GM21737 (cell line): ENCODE measurements around the gene RNF26.

Source experiments
- ATAC-seq: cut with Tn5 transposase; IDR thresholded peaks from one replicate; pipeline ENCODE4 v1.9.1; 2021; ENCODE audit warnings: mild to moderate bottlenecking, moderate library complexity; ENCODE audit not compliant: unreplicated experiment

Gene RNF26

DNA sequence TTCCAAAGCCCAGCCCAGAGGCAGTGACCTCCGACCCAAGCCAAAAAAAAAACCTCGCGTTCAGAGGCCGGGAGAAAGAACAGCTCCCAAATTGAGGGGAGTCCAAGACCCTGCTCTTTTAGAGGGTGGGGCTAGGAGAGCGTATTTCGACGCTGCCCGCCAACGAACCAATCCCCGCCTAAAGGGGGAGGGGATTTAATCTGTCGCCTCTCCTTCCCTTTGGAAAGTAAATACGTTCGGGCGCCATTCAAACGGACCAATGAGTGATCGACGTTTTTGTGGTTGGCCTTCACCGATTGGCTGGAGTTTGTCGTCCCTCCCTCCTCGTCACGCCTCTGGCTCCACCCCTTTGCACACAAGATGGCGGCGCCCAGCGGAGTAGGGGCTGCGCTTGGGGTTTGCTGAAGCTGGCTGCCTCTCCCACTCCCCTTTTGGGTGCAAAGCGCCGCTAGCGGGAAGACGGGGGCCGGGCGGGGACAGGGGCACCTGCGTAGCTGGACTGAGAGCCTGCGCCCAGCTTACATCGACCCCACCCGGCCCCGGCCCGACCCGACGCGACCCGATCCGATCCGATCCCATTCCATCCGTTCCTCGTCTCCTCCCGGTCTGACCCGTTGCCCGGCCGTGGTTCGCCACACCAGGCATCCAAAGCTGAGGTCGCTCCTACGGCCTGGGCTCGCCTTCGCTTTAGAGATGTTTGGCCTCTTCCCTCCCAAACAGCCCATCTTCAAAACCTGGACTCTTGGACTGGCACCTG, at the start of gene RNF26:
Gene RNF26, plus strand, starts transcription at position 354 of the 757 bp plus-strand sequence. CDS start 596 bp downstream, outside the sequence.
- peak; percentile 92 for ATAC-seq

DNA sequence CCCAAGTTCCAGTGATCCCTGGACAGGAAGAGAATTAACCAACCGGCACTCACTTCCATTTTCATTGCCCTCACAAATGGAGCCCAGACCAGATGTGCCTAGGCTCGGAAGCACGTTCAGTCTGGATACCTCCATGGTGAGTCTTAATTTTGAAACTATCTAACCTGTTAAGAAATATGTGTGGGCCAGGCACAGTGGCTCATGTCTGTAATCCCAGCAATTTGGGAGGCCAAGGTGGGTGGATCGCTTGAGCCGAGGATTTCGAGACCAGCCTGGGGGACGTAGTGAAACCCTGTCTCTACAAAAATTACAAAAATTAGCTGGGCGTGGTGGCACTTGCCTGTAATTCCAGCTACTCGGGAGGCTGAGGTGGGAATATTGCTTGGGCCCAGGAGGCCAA, 48.9 kb upstream of the RNF26 start:
- ATAC-seq: no peak

DNA sequence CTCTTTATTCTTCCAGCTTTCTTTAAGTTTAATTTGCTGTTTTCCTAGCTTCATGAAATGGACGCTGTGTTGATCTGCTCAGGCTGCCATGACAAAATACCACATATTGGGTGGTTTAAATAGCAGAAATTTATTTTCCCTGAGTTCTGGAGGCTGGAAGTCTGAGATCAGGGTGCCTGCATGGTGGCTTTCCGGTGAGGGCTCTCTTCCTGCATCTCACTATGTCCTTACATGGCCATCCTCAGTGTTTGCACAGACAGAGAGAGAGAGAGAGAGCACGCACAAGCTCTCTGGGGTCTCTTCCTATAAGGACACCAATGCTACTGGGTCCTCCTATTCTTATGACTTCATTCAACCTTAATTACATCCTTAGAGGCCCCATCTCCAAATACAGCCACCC, 46.1 kb upstream of the RNF26 start:
- no peak for ATAC-seq

DNA sequence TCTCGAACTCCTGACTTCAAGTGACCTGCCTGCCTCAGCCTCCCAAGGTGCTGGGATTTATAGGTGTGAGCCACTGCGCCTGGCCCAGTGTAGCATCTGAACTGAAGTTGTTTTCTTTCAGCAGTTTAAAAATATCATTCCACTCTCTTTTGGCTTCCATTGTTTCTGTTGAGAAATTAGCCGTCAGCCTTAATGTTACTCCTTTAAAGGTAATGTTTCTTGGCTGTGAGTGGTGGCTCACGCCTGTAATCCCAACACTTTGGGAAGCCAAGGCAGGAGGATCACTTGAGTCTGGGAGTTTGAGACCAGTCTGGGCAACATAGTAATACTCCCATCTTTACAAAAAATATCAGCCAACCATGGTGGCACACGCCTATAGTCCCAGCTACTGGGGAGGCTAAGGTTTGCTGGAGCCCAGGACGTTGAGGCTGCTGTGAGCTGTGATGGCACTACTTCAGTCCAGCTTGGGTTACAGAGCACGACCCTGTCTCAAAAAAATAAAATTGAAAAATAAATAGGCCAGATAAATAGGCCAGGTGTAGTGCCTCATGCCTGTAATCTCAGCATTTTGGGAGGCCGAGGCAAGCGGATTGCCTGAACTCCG, 43.3 kb upstream of the RNF26 start:
- no peak for ATAC-seq

DNA sequence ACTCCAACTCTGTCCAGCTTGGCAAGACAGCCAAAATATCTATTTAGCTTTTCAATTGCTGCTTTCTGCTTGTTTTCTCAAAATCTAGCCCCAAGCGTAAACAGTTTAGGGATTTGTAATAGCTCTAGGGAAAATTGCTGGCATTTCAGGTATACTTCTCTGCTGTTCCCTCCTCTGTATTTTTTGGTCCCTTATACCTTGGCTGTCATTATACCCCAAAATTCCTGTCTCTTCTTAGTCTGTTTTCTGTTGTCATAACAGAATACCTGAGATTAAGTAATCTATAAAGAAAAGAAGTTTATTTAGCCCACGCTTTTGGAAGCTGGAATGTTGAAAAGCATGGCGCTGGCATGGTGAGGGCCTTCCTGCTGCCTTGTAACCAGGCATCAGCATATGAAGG, 40.9 kb upstream of the RNF26 start:
- no peak for ATAC-seq

DNA sequence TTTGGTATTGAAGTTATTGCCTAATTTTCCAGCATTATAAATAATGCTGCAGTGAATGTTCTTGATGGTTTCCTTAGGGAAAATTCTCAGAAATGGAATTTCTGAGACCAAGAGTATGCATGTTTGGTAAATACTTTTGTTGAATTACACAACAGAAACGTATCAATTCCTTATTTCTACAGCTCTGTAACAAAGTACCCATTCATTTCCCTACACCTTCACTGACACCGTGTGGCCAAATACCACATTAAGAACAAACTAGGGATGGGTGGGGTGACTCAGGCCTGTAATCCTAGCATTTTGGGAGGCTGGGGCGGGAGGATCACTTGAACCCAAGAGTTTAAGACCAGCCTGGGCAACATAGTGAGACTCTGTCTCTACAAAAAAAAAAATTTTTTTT, 39.1 kb upstream of the RNF26 start:
- no peak for ATAC-seq

DNA sequence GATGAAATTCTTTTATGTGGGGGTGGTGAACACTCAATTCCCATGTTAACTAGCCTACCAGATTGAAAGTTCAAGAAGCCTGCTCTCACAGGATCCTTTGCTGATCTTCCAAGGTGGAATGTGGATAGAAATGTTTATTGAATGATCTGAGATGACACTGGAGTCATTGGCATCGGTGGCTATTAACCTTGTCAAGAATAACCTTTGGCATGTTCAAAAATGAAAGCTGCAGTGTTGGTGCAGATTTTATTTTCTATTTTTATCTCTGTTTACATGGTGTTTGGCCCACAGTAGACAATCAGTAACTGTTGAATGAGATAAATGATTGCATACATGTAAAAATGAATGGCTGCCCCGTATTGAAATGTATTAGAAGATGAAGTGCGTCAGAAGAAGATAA, 36.4 kb upstream of the RNF26 start:
- ATAC-seq: no peak

DNA sequence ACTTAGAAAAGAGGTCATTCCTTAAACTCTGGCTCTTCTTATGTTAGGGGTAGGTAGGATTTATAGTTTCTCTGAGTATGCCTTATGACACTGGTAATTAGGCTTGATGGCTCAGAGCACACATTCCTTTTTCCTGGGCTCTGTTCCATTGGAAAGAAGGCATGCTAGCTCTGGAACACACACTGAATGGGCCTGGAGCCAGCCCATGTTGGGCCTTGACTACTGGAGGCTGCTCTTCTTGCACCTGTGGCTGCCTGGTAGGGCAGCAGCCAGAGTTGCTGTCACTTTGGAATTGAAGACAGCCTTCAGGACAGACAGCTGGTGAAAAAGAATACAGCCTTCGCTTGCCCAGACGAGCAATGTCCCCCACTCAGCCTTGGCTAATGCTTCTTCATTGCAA, 35.6 kb upstream of the RNF26 start:
- ATAC-seq: no peak

DNA sequence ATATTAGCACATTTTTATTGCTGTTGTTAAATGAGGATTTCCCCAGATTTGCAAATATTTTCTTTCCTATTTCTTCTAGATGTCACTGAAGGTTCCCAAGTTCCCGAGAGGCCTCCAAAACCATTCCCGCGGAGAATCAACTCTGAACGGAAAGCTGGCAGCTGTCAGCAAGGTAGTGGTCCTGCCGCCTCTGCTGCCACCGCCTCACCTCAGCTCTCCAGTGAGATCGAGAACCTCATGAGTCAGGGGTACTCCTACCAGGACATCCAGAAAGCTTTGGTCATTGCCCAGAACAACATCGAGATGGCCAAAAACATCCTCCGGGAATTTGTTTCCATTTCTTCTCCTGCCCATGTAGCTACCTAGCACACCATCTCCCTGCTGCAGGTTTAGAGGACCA, 34.9 kb upstream of the RNF26 start:
- no peak for ATAC-seq

DNA sequence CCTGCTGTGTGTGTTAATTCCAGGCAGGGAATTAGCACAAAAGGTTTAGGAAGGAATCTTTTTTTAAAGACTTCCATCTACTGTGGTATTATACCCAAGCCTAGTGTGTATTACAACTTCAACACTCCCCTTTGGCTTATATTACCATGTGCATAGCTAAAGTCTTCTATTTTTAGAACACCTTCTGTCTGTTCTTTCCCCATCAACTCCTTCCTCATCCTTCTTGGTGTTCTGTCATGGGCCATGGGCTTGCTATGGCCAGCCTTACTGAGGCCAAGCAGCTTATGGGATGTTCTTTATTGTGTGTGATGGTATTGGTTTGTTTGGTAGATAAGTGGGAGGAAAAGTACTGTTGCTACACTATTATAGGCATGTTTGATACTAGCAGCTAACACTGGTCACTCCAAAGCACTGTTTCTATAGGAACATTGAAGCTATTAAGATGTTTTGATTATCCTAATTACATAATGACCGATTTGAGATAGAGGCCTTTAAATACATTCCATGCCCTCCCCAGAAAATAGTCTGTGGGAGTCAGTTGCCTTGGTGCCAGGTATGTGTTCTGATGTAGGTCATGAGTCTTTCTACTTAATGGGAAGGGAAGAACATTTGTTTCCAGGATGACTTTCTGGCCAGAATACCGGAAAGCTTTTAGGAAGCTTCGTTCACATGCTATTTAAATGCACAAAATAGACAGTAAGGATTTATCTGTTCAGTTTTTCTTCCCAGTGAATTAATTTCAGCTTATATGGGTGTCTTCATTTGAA, 33.9 kb upstream of the RNF26 start:
- ATAC-seq: no peak

DNA sequence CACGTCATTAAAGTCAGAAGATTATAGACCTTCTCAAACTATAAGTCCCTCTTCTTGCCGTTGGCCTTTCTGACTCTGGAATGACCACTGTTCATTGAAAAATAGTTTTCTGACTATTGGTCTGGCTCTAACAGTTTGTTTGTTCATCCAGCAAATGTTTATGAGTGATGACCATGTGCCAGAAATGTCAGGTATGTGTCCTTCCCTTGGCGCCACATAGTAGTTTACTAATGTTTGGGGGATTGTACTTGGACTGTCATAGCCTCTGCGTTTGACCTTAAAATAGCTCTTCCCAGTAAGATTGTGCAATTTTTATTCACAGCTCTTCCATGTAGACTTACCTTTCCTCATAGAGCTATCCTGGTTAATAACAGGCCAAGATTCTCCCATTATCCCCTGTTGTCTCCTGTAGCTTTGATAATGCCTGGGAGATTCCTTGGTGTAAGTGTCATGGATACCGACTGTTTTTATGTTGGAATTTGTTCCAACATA, 31.1 kb upstream of the RNF26 start:
- no peak for ATAC-seq

DNA sequence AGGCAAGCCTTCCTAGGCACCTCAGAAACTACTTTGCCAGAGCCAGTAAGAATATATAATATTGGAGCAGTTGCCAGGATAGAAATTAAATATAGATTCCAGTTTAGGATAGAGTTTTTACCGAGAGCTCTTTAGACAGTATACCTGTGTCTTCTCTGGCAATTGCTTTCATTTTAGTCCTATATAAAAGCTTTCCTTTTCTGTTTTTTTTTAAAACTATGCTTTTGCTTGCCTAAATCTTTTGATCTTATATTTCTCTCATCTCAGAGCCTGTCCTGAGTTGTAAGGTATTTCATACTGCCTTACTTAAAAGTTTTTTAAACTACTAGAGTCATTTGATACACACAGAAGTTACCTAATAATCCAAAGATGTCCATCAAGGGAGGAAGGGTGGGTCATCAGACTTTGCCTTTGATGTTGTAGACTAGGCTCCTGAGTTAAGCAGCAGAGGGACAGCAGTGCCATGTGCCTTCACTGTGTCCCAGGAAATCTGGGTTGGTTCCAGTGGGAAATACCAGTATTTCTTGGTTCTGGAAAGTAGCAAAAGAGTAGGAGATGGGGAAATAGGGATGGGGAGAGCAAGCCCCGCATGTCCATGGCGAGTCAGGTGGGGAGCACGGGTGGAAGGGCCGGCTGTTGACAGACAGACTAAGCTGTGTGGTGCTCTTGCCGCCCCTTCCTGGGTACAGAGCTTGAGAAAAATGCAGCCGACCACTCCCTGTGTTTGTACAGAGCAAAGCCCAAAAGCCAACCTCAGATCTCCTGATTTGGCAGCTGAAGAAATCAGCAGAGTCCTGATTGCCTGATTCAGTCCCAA, 28.6 kb upstream of the RNF26 start:
- ATAC-seq: no peak

DNA sequence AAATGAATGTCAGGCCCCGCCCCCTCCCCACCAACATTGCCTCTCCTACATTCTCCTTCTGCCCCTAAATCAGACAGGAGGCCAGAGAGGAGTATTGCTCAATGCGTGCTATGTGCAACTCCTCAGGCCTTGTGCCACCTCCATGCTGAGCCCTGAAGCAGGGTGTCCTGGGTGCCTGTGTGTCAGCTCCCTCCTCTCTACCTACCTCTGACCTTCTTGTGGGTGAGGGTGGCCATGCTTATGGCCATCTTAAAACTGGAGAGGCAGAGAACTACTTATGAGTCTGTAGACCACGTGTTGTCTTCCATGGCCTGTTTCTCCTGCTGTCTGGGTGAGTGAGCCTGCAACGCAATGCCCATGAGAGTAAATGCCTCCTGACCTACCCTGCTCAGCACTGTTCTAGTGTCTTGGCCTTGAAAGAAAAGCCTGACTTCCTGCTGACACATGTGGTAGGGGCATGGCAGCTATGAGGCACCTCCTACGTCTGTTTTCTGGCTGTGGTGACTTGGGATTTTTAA, 27.9 kb upstream of the RNF26 start:
- ATAC-seq: no peak

DNA sequence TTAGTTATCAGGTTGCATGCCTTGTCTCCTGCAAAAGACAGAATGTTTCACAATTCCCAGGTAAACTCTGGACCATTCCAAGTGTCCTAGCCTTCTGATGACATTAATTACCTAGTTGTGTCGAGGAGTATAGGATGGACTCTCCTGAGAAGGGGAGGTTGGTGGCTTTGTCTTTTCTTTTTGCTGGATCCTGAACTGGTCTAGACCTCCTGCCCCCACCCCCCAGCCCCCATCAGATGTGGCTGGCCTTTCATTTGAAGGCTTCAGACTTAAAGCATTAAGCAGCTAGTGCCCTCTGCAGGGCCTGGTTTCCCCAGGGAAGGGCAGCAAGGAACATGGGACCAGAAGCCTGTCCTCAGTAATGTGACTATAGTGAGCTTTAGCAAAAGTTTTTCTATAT, 27.1 kb upstream of the RNF26 start:
- ATAC-seq: no peak

DNA sequence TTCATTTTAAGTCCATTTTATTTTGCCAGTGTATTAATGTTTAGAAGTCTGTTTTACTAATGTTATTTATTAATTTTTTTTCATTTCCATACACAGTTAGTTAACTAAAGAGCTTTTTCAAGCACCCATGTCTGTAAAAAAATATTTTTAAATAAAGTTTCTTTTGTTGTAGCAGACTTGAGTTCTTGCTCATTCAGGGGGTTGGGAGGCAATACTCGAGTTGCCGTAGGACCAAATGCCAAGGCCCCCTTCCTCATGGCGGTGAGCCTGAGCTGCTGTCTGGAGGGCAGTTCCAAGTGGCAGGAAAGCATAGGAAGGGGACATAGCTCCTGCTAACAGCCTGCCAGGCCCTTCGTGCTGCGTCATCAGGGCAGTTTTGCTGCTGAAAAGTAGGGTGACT, 26.4 kb upstream of the RNF26 start:
- ATAC-seq: no peak

DNA sequence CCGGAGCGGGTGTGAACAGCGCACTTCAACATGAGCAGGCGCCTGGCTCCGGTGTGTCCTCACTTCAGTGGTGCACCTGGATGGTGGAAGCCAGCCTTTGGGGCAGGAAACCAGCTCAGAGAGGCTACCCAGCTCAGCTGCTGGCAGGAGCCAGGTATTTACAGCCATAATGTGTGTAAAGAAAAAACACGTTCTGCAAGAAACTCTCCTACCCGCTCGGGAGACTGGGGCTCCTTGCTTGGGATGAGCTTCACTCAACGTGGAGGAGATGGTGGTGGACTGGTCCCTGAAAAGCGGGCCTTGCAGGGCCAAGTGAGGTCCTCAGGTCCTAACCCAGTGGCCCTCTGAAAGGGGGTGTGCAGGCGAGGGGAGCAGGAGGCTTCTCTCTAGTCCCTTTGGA, 24.9 kb upstream of the RNF26 start:
- no peak for ATAC-seq

DNA sequence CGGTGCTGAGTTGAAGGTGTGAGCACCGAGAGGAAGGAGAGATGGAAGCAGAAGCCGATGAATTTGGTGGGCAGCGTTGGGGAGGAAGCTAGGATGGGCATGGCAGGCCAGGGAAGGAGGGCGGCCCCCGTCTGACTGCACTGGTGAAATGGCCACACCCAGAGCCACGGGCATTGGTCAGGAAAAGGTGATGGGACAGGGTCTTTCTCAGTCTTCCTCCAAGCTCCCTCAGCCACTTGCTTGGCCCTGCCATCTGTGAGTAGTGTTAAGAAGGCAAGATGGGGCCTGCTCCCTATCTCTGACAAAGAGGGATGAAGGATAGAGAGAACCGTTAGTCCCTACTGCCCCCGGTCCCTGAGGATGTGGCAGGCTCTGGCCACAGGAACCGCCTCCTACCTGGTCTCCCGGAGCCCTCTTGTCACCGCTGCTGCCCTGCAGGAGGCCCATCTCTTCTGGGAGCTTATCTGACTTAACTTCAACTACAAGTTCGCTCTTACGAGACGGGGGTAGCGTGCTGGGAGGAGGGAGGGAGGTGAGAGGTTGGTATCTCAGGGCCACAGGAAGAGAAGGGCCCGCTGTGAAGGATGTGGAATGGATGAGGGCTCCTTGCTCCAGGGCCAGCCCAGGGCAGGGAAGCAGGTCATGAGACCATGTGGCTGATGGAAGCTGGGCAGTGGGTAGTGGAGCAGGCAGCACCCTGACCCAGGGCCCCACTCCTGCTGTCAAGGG, 24.2 kb upstream of the RNF26 start:
- ATAC-seq: no peak

DNA sequence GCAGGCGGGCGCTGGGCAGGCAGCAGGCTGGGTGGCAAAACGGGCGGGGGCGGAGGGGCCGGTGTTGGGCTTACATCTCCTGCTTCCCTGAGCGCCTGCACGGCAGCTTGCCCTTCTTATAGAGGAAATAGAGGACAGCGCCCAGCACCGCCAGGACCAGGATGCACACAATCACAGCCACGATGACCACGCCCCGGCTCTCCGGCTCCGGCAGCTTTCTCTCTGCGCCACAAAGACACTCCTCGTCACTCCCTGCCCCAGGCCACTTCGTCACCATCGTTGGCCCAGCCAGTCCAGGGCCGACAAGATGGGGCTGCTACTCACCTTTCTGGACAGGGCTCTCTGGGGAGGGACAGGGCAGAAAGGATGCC, 23.7 kb upstream of the RNF26 start:
- ATAC-seq: no peak

DNA sequence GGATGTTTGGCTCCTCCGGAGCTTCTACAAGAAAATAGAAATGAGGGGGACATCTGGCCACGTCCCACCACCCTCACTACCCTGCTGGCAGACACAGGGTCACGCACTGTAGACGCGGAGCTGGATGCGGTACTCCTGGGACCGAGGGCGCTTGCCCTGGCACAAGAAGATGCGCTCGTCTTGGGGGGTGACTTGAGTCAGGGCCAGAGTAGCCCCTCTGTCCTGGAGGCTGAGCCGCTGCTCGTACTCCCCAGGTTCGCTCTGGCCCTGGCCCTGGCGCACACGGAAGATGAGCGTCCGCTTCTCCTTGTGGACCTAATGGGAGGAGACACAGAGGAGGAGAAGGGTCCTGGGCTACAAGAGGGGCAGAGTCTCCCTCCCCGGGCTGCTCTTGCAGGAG, 19.6 kb upstream of the RNF26 start:
- ATAC-seq: no peak
